CD4-positive, alpha-beta T cell (primary cell): ENCODE results near the gene RNF41. TPM values are rescaled to one million over a fixed set of nuclear protein-coding genes. Genes with fewer than 3 reads are reported as not detected.

Experiments
- ATAC-seq: fragments of 200-7000 bp; cut with Tn5 transposase; one replicate; pipeline ENCODE4 v1.10.0; 2022; ENCODE audit warnings: mild to moderate bottlenecking; ENCODE audit not compliant: poor library complexity
- CTCF ChIA-PET: fragments of 350-600 bp; sonication (Branson Sonifier 250); formaldehyde crosslinking; loops from one replicate; lab custom pipeline; 2021; ENCODE audit warnings: antibody characterized with exemption, inconsistent platforms; lab: Charles Lee
- POLR2A ChIA-PET: fragments of 350-600 bp; sonication (Branson Sonifier 250); formaldehyde crosslinking; loops from one replicate; lab custom pipeline; 2021; ENCODE audit warnings: antibody characterized with exemption, inconsistent platforms; lab: Charles Lee
- DNase-seq, 14 experiments: peaks; one replicate each; pipeline ENCODE4 v3.0.0-alpha.2; 2013 to 2020; ENCODE audit warnings: mixed read lengths in 2 of 14
- H3K27ac ChIP-seq, 2 donors: one replicate each; pipeline versions ENCODE4 v1.5.1 to v1.7.0; 2013; ENCODE audit warnings: low read length in 2 of 2, low read depth in 1 of 2, mild to moderate bottlenecking in 1 of 2
- H3K27me3 ChIP-seq, 2 experiments: 1 replicate in 1 of 2; 2 replicates in 1 of 2; pipeline versions ENCODE4 v1.6.1 to v1.7.0; 2013; ENCODE audit warnings: low read length in 2 of 2, control low read depth in 1 of 2, mild to moderate bottlenecking in 1 of 2, moderate library complexity in 1 of 2; ENCODE audit not compliant: insufficient read depth in 2 of 2, control insufficient read depth in 1 of 2
- H3K36me3 ChIP-seq: one replicate; pipeline ENCODE4 v1.6.1; 2013; ENCODE audit warnings: low read length, control low read depth; ENCODE audit not compliant: insufficient read depth
- H3K4me1 ChIP-seq: one replicate; pipeline ENCODE4 v1.6.1; 2013; ENCODE audit warnings: low read length, control low read depth; ENCODE audit not compliant: insufficient read depth
- H3K4me3 ChIP-seq: one replicate; pipeline ENCODE4 v1.5.1; 2013; ENCODE audit warnings: mild to moderate bottlenecking, low read length, moderate library complexity
- H3K9me3 ChIP-seq, 2 experiments: 1 replicate in 1 of 2; 2 replicates in 1 of 2; pipeline versions ENCODE4 v1.6.1 to v1.7.0; 2013; ENCODE audit warnings: low read length in 2 of 2, mild to moderate bottlenecking in 2 of 2, control low read depth in 1 of 2, moderate library complexity in 1 of 2; ENCODE audit not compliant: control insufficient read depth in 1 of 2, insufficient read depth in 1 of 2
- H3K27ac Mint-ChIP-seq: one replicate; pipeline ENCODE4 v1.8.0; 2020; ENCODE audit warnings: mixed read lengths
- H3K27me3 Mint-ChIP-seq: one replicate; pipeline ENCODE4 v1.8.0; 2021; ENCODE audit warnings: mixed read lengths
- H3K36me3 Mint-ChIP-seq: one replicate; pipeline ENCODE4 v1.8.0; 2021; ENCODE audit warnings: low read depth, mixed read lengths
- H3K4me1 Mint-ChIP-seq: one replicate; pipeline ENCODE4 v1.8.0; 2021; ENCODE audit warnings: low read depth, mixed read lengths
- H3K4me3 Mint-ChIP-seq: one replicate; pipeline ENCODE4 v1.8.0; 2020; ENCODE audit warnings: mild to moderate bottlenecking, mixed read lengths
- H3K9me3 Mint-ChIP-seq: one replicate; pipeline ENCODE4 v1.8.0; 2020; ENCODE audit warnings: mixed read lengths
- CTCF ChIP-seq: fragments of 200-600 bp; IDR thresholded peaks from one replicate; pipeline ENCODE4 v1.8.0; 2022; ENCODE audit warnings: antibody characterized with exemption, mild to moderate bottlenecking
- intact Hi-C, 2 experiments: fragments of 100-400 bp; cut with DNase I in 1 of 2; cut with micrococcal nuclease in 1 of 2; formaldehyde crosslinking; loops; one replicate each; pipeline versions ENCODE4 v1.15.1 to v1.9.0; 2023 to 2025; cut with DNase I, micrococcal nuclease
- total RNA-seq, 174 experiments: library from RNA in 2 of 174; stranded (reverse) in 2 of 174; gene quantifications; one replicate each; pipeline ENCODE4 v1.2.3 and lab custom pipeline; 2021 to 2026

RNF41 gene
- total RNA-seq, 2 experiments from 2014 or later = 28.0 to 32.4 TPM

GRCh38 chr12:56229916-56230431, 8.3 kb upstream of the RNF41 start, which contains the start of gene SLC39A5:
SLC39A5 (plus strand) TSS chr12:56230051; CDS start chr12:56231275, 1,224 bp downstream.
- Histone ChIP-seq H3K4me1 (peaks cover 6% of the 10 kb centered on the region), H3K27me3 (no peaks in the 10 kb centered on the region), H3K4me3 (no peak within 1 kb of the TSS), H3K9me3 (no peaks in the 10 kb centered on the region), H3K36me3 (peaks cover 3% of the 10 kb centered on the region), H3K27ac (no peak within 1 kb of the TSS)
- Mint-ChIP-seq H3K36me3 (no peaks in the 10 kb centered on the region), H3K9me3 (no peaks in the 10 kb centered on the region), H3K4me1 (peaks cover 7% of the 10 kb centered on the region), H3K4me3 (no peak within 1 kb of the TSS), H3K27me3 (no peaks in the 10 kb centered on the region), H3K27ac (no peak within 1 kb of the TSS)
- CTCF ChIA-PET = no interaction called here
- intact Hi-C loops = loop anchor here in 1 of 2 experiments (10.0 kb wide), 1 partner anchor 185 kb away; the partner anchor contains the start of gene RPS26
- POLR2A ChIA-PET = no interaction called here
- no peak for TF ChIP-seq CTCF
- ATAC-seq = no peak
- DNase-seq = no peak

GRCh38 chr12:56229082-56229481, 7.4 kb upstream of the RNF41 start:
- H3K27ac Mint-ChIP-seq = no peak overlapping the region
- H3K36me3 ChIP-seq = peaks cover 3% of the 10 kb centered on the region
- H3K4me3 Mint-ChIP-seq = no peak overlapping the region
- H3K36me3 Mint-ChIP-seq = no peaks in the 10 kb centered on the region
- H3K9me3 ChIP-seq = no peaks in the 10 kb centered on the region
- no peak overlapping the region for H3K27ac ChIP-seq
- H3K27me3 Mint-ChIP-seq = no peaks in the 10 kb centered on the region
- TF ChIP-seq CTCF = no peak
- ATAC-seq = no peak
- DNase-seq = no peak
- H3K4me1 Mint-ChIP-seq = peaks cover 13% of the 10 kb centered on the region
- POLR2A ChIA-PET = no interaction called here
- peaks cover 14% of the 10 kb centered on the region for H3K4me1 ChIP-seq
- CTCF ChIA-PET = no interaction called here
- H3K4me3 ChIP-seq = no peak overlapping the region
- H3K27me3 ChIP-seq = no peaks in the 10 kb centered on the region
- intact Hi-C loops = loop anchor here in 1 of 2 experiments (10.0 kb wide), 1 partner anchor 184 kb away; the partner anchor contains the start of gene RPS26
- H3K9me3 Mint-ChIP-seq = no peaks in the 10 kb centered on the region

GRCh38 chr12:56224954-56225353, 3.2 kb upstream of the RNF41 start:
- Mint-ChIP-seq H3K4me1 (peaks cover 48% of the 10 kb centered on the region), H3K36me3 (peaks cover 21% of the 10 kb centered on the region), H3K9me3 (no peaks in the 10 kb centered on the region), H3K27me3 (no peaks in the 10 kb centered on the region), H3K4me3 (peak overlapping the region; percentile 98), H3K27ac (peak overlapping the region; percentile 100)
- ChIA-PET CTCF (interaction anchor here (1.7 kb wide), 1 partner anchor 19 kb away, joined by 7 read pairs; no protein-coding TSS in a partner anchor), POLR2A (no interaction called here)
- H3K4me1 ChIP-seq = peaks cover 51% of the 10 kb centered on the region
- no peaks in the 10 kb centered on the region for H3K27me3 ChIP-seq
- H3K27ac ChIP-seq = peak overlapping the region in 1 of 2 donors; percentile 60
- DNase-seq (peak in 2 of 14 experiments; percentile 19 to 30), ATAC-seq (no peak)
- TF ChIP-seq CTCF = no peak
- intact Hi-C loops = loop anchor here (1.0 to 10.0 kb wide), 7 partner anchors 32 to 486 kb away; partner anchors contain the start of genes ANKRD52 (in 1 of the 2) and RPS26 (in 1 of the 2)
- peak overlapping the region; percentile 70 for H3K4me3 ChIP-seq
- H3K36me3 ChIP-seq = peaks cover 3% of the 10 kb centered on the region
- H3K9me3 ChIP-seq = no peaks in the 10 kb centered on the region
